Right lobe of liver (tissue), 4 donors: ENCODE measurements around the gene RTN3.

ENCODE experiments used
- POLR2A ChIP-seq: fragments of 450-650 bp; IDR thresholded peaks from one replicate; pipeline ENCODE4 v1.6.1; 2017; ENCODE audit warnings: antibody characterized with exemption, mild to moderate bottlenecking
- TF ChIP-seq, protein P1 (sequence below), 4 donors: fragments of 200-600 bp in 3 of 4; fragments of 450-650 bp in 1 of 4; IDR thresholded peaks; one replicate each; pipeline versions ENCODE4 v1.5.1 to v1.8.0; 2016 to 2022; ENCODE audit warnings: antibody characterized with exemption in 4 of 4, mild to moderate bottlenecking in 2 of 4
- donor health status: DM: no; HTN: no; CAD: no.
- donor health status: DM: no; HTN: no; CAD: no.
- donor health status: DM: no; HTN: yes; CAD: no.

DNA sequence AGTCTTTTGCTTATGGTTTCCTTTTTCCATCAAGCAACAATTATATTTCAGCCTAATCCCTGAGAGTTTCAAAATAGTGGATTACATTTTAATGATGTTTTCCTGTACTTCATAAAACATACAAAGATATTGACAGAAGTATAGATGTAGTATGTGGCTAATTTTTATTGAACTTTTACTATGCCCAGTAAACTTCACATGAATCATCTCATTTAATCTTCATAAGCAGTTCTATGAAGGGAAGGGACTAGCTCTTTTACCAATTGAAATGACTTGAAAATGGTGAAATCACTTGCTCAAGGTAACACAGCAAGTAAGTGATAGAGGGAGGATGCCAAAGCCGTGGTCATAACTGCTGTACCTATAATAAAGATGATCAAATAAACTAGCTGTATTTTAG lies 27.5 kb downstream of the RTN3 start:
- TF ChIP-seq POLR2A: no peak
- TF ChIP-seq, protein P1, sequence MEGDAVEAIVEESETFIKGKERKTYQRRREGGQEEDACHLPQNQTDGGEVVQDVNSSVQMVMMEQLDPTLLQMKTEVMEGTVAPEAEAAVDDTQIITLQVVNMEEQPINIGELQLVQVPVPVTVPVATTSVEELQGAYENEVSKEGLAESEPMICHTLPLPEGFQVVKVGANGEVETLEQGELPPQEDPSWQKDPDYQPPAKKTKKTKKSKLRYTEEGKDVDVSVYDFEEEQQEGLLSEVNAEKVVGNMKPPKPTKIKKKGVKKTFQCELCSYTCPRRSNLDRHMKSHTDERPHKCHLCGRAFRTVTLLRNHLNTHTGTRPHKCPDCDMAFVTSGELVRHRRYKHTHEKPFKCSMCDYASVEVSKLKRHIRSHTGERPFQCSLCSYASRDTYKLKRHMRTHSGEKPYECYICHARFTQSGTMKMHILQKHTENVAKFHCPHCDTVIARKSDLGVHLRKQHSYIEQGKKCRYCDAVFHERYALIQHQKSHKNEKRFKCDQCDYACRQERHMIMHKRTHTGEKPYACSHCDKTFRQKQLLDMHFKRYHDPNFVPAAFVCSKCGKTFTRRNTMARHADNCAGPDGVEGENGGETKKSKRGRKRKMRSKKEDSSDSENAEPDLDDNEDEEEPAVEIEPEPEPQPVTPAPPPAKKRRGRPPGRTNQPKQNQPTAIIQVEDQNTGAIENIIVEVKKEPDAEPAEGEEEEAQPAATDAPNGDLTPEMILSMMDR (IDR thresholded peaks at IDR 0.05): no peak
